CD14-positive monocyte (primary cell): Measurements from ENCODE around the gene ACVRL1. TPM values are rescaled to one million over a fixed set of nuclear protein-coding genes. Genes with fewer than 3 reads are reported as not detected.

Experiments used
- DNase-seq, 3 donors: peaks; one replicate each; pipeline ENCODE4 v3.0.0-alpha.2; 2011 to 2022
- H2AFZ ChIP-seq: 2 replicates; pipeline ENCODE4 v1.6.0; 2012; ENCODE audit warnings: mild to moderate bottlenecking, low read depth, low read length, inconsistent platforms; ENCODE audit not compliant: insufficient read depth, poor library complexity, severe bottlenecking
- H3K27ac ChIP-seq, 2 donors: 1 replicate in 1 of 2; 2 replicates in 1 of 2; pipeline ENCODE4 v1.5.1; 2012 to 2013; ENCODE audit warnings: low read length in 2 of 2, control low read depth in 1 of 2, inconsistent platforms in 1 of 2, low read depth in 1 of 2, mild to moderate bottlenecking in 1 of 2
- H3K27me3 ChIP-seq, 2 donors: one replicate each; pipeline versions ENCODE4 v1.6.0 to v1.6.1; 2011 to 2013; ENCODE audit warnings: low read length in 2 of 2; ENCODE audit not compliant: control insufficient read depth in 2 of 2, insufficient read depth in 2 of 2
- H3K36me3 ChIP-seq, 2 donors: replicated peaks in 1 of 2; 1 replicate in 1 of 2; 2 replicates in 1 of 2; pipeline versions ENCODE4 v1.5.1 to v1.6.1; 2012 to 2013; ENCODE audit warnings: low read length in 2 of 2, control low read depth in 1 of 2, inconsistent platforms in 1 of 2, mild to moderate bottlenecking in 1 of 2; ENCODE audit not compliant: insufficient read depth in 2 of 2, control insufficient read depth in 1 of 2
- H3K4me1 ChIP-seq, 2 donors: 1 replicate in 1 of 2; 2 replicates in 1 of 2; pipeline versions ENCODE4 v1.5.1 to v1.6.1; 2012 to 2013; ENCODE audit warnings: low read length in 2 of 2, control low read depth in 1 of 2, inconsistent platforms in 1 of 2, mild to moderate bottlenecking in 1 of 2, moderate library complexity in 1 of 2; ENCODE audit not compliant: insufficient read depth in 2 of 2, control insufficient read depth in 1 of 2
- H3K4me2 ChIP-seq: replicated peaks from 2 replicates; pipeline ENCODE3; 2012; ENCODE audit warnings: low read length, moderate library complexity, mild to moderate bottlenecking; ENCODE audit not compliant: poor library complexity, severe bottlenecking; ENCODE audit errors: extremely low read depth
- H3K4me3 ChIP-seq, 3 experiments: fragments of 200-600 bp in 1 of 3; sonication (generic) in 1 of 3; replicated peaks in 1 of 3; 1 replicate in 2 of 3; 2 replicates in 1 of 3; pipeline ENCODE4 v1.5.1; 2011 to 2013; ENCODE audit warnings: low read length in 3 of 3, mild to moderate bottlenecking in 3 of 3, control low read depth in 2 of 3, low read depth in 2 of 3, inconsistent platforms in 1 of 3, moderate library complexity in 1 of 3
- H3K79me2 ChIP-seq: 2 replicates; pipeline ENCODE4 v1.6.0; 2012; ENCODE audit warnings: mild to moderate bottlenecking, control low read depth, inconsistent platforms, low read length, moderate library complexity; ENCODE audit not compliant: insufficient read depth
- H3K9ac ChIP-seq: 2 replicates; pipeline ENCODE4 v1.6.0; 2017; ENCODE audit warnings: low read length, mild to moderate bottlenecking; ENCODE audit not compliant: insufficient read depth, poor library complexity, severe bottlenecking
- H3K9me3 ChIP-seq, 2 donors: replicated peaks in 1 of 2; 1 replicate in 1 of 2; 2 replicates in 1 of 2; pipeline versions ENCODE4 v1.5.1 to v1.6.1; 2012 to 2013; ENCODE audit warnings: low read length in 2 of 2, control low read depth in 1 of 2; ENCODE audit not compliant: control insufficient read depth in 1 of 2, insufficient read depth in 1 of 2
- H4K20me1 ChIP-seq: 2 replicates; pipeline ENCODE4 v1.6.0; 2012; ENCODE audit warnings: mild to moderate bottlenecking, low read length, control low read depth, moderate library complexity; ENCODE audit not compliant: insufficient read depth
- H3K27ac Mint-ChIP-seq, 7 donors: one replicate each; pipeline ENCODE4 v1.8.0; 2020; ENCODE audit warnings: mild to moderate bottlenecking in 7 of 7, mixed read lengths in 7 of 7, moderate library complexity in 6 of 7, inconsistent platforms in 2 of 7
- H3K27me3 Mint-ChIP-seq, 3 donors: one replicate each; pipeline ENCODE4 v1.8.0; 2021 to 2022; ENCODE audit warnings: low read depth in 3 of 3, mild to moderate bottlenecking in 3 of 3, mixed read lengths in 3 of 3, moderate library complexity in 3 of 3, inconsistent platforms in 1 of 3
- H3K36me3 Mint-ChIP-seq, 2 donors: one replicate each; pipeline ENCODE4 v1.8.0; 2020; ENCODE audit warnings: mixed read lengths in 2 of 2, inconsistent platforms in 1 of 2, mild to moderate bottlenecking in 1 of 2
- H3K4me1 Mint-ChIP-seq: one replicate; pipeline ENCODE4 v1.8.0; 2020; ENCODE audit warnings: mild to moderate bottlenecking, mixed read lengths
- H3K4me3 Mint-ChIP-seq, 2 donors: one replicate each; pipeline ENCODE4 v1.8.0; 2020; ENCODE audit warnings: mild to moderate bottlenecking in 2 of 2, mixed read lengths in 2 of 2, moderate library complexity in 1 of 2
- H3K9me3 Mint-ChIP-seq, 7 donors: one replicate each; pipeline ENCODE4 v1.8.0; 2020 to 2022; ENCODE audit warnings: mixed read lengths in 7 of 7, mild to moderate bottlenecking in 6 of 7, moderate library complexity in 6 of 7, inconsistent platforms in 2 of 7
- WGBS: methylation state at CpG from one replicate; pipeline ENCODE4 v1.1.5; 2013; ENCODE audit warnings: missing lambda C conversion rate; ENCODE audit not compliant: insufficient coverage; 5-methylcytosine and 5-hydroxymethylcytosine counted together
- intact Hi-C, 2 donors: fragments of 100-400 bp; cut with micrococcal nuclease; formaldehyde crosslinking; loops; one replicate each; pipeline versions ENCODE4 v1.15.0 to v1.15.1; 2023
- polyA plus RNA-seq, 3 donors: library from polyadenylated mRNA; depleted of rRNA in 1 of 3; unstranded in 2 of 3; stranded (reverse) in 1 of 3; fragments of 300-500 nt in 2 of 3; fragments of >200 nt in 1 of 3; fragmentation: Illumina TruSeq in 2 of 3; gene quantifications; 1 replicate in 2 of 3; 2 replicates in 1 of 3; pipeline ENCODE4 v1.2.3, GENCODE V29; 2012 to 2021
- TF ChIP-seq, protein P1 (sequence below): fragments of 200-600 bp; IDR thresholded peaks from one replicate; pipeline ENCODE4 v1.8.0; 2022; ENCODE audit warnings: antibody characterized with exemption, mild to moderate bottlenecking

ACVRL1 gene
- polyA plus RNA-seq, 3 donors, result 1.5 to 3.6 (median 2.0) TPM

DNA sequence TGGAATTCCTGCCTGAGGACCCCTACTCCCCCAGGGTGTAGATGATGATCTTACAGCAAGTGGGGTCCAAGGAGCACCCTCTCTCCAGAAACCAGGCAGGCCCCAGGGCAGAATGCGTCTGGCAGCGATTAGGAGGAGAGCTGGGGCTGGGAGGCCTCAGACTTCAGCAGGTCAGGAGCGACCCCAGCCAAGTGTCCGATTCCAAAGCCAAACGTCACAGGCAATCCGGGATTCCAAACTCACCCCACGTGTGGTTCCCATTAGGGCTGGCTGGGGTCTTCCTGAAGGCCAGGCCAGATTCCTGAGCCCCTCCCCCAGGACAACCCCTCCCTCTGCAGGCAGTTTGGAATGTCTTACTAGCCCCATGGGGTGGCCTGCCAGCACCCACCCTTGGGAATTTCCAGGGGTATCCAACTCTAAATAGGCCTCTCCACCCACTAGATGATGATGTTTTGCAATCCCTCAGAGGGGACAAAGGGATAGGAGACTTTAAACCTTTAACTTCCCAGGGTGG is 41.5 kb upstream of the ACVRL1 start:
- Histone ChIP-seq H3K36me3 (no peaks in the 10 kb centered on the region), H3K27ac (no peak overlapping the region), H3K79me2 (no peaks in the 10 kb centered on the region), H3K4me1 (peaks cover 47 to 61% of the 10 kb centered on the region in 2 donors), H2AFZ (no peak overlapping the region), H4K20me1 (no peaks in the 10 kb centered on the region), H3K9ac (no peak overlapping the region), H3K9me3 (no peaks in the 10 kb centered on the region), H3K4me2 (no peak overlapping the region), H3K27me3 (peaks cover 3 to 52% of the 10 kb centered on the region in 2 donors), H3K4me3 (no peak overlapping the region)
- DNase-seq, result no peak
- peaks cover 0 to 10% (median 2%) of the 10 kb centered on the region in 7 donors for H3K9me3 Mint-ChIP-seq
- no peak overlapping the region for H3K27ac Mint-ChIP-seq
- TF ChIP-seq, protein P1, sequence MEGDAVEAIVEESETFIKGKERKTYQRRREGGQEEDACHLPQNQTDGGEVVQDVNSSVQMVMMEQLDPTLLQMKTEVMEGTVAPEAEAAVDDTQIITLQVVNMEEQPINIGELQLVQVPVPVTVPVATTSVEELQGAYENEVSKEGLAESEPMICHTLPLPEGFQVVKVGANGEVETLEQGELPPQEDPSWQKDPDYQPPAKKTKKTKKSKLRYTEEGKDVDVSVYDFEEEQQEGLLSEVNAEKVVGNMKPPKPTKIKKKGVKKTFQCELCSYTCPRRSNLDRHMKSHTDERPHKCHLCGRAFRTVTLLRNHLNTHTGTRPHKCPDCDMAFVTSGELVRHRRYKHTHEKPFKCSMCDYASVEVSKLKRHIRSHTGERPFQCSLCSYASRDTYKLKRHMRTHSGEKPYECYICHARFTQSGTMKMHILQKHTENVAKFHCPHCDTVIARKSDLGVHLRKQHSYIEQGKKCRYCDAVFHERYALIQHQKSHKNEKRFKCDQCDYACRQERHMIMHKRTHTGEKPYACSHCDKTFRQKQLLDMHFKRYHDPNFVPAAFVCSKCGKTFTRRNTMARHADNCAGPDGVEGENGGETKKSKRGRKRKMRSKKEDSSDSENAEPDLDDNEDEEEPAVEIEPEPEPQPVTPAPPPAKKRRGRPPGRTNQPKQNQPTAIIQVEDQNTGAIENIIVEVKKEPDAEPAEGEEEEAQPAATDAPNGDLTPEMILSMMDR, result no peak
- H3K36me3 Mint-ChIP-seq, result peaks cover 19 to 24% of the 10 kb centered on the region in 2 donors
- H3K27me3 Mint-ChIP-seq, result peaks cover 49 to 68% (median 56%) of the 10 kb centered on the region in 3 donors
- WGBS, result 99% methylated on average over 7 of the region's 7 CpGs
- intact Hi-C loops, result no loop called here
- peak overlapping the region in 1 of 2 donors; percentile 21 for H3K4me3 Mint-ChIP-seq
- peaks cover 49% of the 10 kb centered on the region for H3K4me1 Mint-ChIP-seq

DNA sequence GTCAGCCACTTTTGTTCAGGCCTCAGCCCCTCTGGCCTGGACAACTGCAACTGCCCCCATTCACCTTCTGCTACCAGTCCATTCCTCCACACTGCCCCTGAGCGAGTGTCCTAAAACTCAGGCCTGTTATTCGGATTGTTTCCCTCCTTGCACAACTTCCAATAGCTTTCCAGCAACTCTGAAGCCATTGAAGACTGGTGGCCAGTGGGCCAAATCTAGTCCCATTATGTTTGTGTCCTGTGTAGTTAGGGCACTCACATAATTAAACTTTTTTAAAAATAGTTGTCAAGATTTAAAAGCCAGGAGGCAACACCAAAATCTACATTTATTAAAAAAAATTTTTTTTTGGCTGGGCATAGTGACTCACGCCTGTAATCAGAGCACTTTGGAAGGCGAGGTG is 41.0 kb upstream of the ACVRL1 start:
- intact Hi-C loops, result no loop called here

More for the DNA sequence above, 41.0 kb upstream of the ACVRL1 start:
- Histone ChIP-seq H3K27me3 (peaks cover 3 to 52% of the 10 kb centered on the region in 2 donors), H3K4me1 (peaks cover 52 to 67% of the 10 kb centered on the region in 2 donors), H3K27ac (no peak overlapping the region), H2AFZ (no peak overlapping the region), H3K79me2 (no peaks in the 10 kb centered on the region), H3K4me3 (no peak overlapping the region), H3K4me2 (no peak overlapping the region), H3K9me3 (no peaks in the 10 kb centered on the region), H4K20me1 (no peaks in the 10 kb centered on the region), H3K36me3 (no peaks in the 10 kb centered on the region), H3K9ac (no peak overlapping the region)
- TF ChIP-seq, protein P1, result no peak
- peaks cover 19 to 24% of the 10 kb centered on the region in 2 donors for H3K36me3 Mint-ChIP-seq
- no peak for DNase-seq
- H3K4me1 Mint-ChIP-seq, result peaks cover 54% of the 10 kb centered on the region
- H3K27me3 Mint-ChIP-seq, result peaks cover 44 to 63% (median 56%) of the 10 kb centered on the region in 3 donors
- 100% methylated on average over 1 of the region's 4 CpGs for WGBS
- peaks cover 0 to 10% (median 2%) of the 10 kb centered on the region in 7 donors for H3K9me3 Mint-ChIP-seq
- no peak overlapping the region for H3K4me3 Mint-ChIP-seq
- no peak overlapping the region for H3K27ac Mint-ChIP-seq
